ENCODE results near the gene STX10. TPM values are rescaled to one million over a fixed set of nuclear protein-coding genes. Genes with fewer than 3 reads are reported as not detected.
"Not testable (repeated sequence)": the region's sequence is repeated elsewhere in the genome, so short reads cannot be mapped to it uniquely, and the experiment has no call there.

Gene STX10
- total and polyA plus RNA-seq, 7 donors: 18.5 to 63.3 (median 20.4) TPM

DNA sequence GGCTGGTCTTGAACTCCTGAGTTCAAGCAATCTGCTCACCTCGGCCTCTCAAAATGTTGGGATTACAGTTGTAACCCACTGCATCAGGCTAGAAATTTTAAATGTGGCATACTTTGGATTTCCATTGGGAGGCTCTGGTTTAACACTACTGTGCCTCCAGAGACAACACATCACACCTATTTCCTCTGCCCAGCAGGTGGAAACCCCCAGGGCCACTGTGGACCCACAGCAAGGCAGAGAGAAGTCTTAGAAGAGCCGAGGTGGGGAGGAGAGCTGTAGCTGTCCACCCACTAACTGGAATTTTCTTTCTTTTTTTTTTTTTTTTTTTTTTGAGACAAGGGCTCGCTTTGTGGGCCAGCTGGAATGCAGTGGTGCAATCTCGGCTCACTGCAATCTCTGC, 39.4 kb upstream of the STX10 start:
- TF ChIP-seq, protein P1, sequence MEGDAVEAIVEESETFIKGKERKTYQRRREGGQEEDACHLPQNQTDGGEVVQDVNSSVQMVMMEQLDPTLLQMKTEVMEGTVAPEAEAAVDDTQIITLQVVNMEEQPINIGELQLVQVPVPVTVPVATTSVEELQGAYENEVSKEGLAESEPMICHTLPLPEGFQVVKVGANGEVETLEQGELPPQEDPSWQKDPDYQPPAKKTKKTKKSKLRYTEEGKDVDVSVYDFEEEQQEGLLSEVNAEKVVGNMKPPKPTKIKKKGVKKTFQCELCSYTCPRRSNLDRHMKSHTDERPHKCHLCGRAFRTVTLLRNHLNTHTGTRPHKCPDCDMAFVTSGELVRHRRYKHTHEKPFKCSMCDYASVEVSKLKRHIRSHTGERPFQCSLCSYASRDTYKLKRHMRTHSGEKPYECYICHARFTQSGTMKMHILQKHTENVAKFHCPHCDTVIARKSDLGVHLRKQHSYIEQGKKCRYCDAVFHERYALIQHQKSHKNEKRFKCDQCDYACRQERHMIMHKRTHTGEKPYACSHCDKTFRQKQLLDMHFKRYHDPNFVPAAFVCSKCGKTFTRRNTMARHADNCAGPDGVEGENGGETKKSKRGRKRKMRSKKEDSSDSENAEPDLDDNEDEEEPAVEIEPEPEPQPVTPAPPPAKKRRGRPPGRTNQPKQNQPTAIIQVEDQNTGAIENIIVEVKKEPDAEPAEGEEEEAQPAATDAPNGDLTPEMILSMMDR (IDR thresholded peaks at IDR 0.05): no peak
- DNase-seq (no peak), ATAC-seq (no peak)
- intact Hi-C loops (cut with DNase I): no loop called here
- Histone ChIP-seq H3K36me3 (ENCODE audit: insufficient read depth in 1 of 2, low read depth in 1 of 2) (no peaks in the 10 kb centered on the region), H3K27me3 (ENCODE audit: insufficient read depth in 3 of 3, low read length in 2 of 3) (no peaks in the 10 kb centered on the region), H3K9me3 (no peaks in the 10 kb centered on the region), H3K4me1 (no peaks in the 10 kb centered on the region), H3K27ac (no peak overlapping the region), H3K4me3 (no peak overlapping the region)
- WGBS, 3 donors: 52 to 71% (median 66%) methylated on average over 4 of the region's 4 CpGs

DNA sequence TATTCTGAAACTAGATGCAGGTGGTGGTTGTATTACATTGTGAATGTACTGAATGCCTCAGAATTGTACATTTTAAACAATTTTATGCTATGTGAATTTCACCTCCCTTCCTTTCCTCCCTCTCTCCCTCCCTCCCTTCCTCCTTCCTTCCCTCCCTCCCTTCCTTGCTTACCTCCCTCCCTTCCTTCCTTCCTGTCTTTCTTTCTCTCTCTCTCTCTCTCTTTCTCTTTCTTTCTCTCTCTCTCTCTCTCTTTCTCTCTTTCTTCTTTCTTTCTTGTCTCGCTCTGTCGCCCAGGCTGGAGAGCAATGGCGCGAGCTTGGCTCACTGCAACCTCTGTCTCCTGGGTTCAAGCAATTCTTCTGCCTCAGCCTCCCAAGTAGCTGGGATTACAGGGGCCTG, 37.2 kb upstream of the STX10 start:
- Histone ChIP-seq H3K4me3 (no peak overlapping the region), H3K9me3 (no peaks in the 10 kb centered on the region), H3K4me1 (no peaks in the 10 kb centered on the region), H3K36me3 (ENCODE audit: insufficient read depth in 1 of 2, low read depth in 1 of 2) (no peaks in the 10 kb centered on the region), H3K27ac (no peak overlapping the region), H3K27me3 (ENCODE audit: insufficient read depth in 3 of 3, low read length in 2 of 3) (no peaks in the 10 kb centered on the region)
- 91 to 96% (median 92%) methylated on average over 4 of the region's 4 CpGs for WGBS, 3 donors
- intact Hi-C loops (cut with DNase I): no loop called here
- TF ChIP-seq, protein P1 (IDR thresholded peaks at IDR 0.05): no peak
- ATAC-seq (no peak), DNase-seq (no peak)

DNA sequence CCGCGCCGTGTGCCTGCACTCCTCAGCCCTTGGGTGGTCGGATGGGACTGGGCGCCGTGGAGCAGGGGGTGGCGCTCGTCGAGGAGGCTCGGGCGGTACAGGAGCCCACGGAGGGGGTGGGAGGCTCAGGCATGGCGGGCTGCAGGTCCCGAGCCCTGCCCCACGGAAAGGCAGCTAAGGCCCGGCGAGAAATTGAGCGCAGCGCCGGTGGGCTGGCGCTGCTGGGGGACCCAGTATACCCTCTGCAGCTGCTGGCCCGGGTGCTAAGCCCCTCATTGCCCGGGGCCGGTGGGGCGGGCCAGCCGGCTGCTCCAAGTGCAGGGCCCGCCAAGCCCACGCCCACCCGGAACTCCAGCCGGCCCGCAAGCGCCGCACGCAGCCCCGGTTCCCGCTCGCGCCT, 36.5 kb upstream of the STX10 start:
- not testable (repeated sequence) for DNase-seq, ATAC-seq
- WGBS, 3 donors: 87 to 94% (median 91%) methylated on average over 27 to 38 of the region's 38 CpGs

DNA sequence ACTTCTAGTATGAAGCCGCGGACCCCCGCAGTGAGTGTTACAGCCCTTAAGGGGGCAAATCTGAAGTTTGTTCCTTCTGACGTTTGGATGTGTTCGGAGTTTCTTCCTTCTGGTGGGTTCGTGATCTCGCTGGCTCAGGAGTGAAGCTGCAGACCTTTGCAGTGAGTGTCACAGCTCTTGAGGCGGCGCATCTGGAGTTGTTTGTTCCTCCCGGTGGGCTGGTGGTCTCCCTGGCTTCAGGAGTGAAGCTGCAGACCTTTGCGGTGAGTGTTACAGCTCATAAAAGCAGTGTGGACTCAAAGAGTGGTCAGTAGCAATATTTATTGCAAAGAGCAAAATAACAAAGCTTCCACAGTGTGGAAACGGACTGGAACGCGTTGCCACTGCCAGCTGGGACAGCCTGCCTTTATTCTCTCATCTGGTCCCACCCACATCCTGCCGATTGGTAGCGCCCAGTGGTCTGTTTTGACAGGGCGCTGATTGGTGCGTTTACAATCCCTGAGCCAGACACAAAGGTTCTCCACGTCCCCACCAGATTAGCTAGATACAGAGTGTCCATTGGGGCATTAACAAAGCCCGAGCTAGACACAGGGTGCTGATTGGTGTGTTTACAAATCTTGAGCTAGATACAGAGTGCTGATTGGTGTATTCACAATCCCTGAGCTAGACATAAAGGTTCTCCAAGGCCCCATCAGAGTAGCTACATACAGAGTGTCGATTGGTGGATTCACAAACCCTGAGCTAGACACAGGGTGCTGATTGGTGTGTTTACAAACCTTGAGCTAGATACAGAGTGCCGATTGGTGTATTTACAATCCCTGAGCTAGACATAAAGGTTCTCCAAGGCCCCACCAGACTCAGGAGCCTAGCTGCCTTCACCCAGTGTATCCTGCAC, 35.8 kb upstream of the STX10 start:
- WGBS, 3 donors: 69 to 75% (median 74%) methylated on average over 21 to 22 of the region's 22 CpGs
- H3K4me1 ChIP-seq: peaks cover 10% of the 10 kb centered on the region
- H3K4me3 ChIP-seq; DNase-seq; H3K27ac ChIP-seq; H3K36me3 ChIP-seq (ENCODE audit: insufficient read depth in 1 of 2, low read depth in 1 of 2); ATAC-seq; H3K9me3 ChIP-seq; H3K27me3 ChIP-seq (ENCODE audit: insufficient read depth in 3 of 3, low read length in 2 of 3); intact Hi-C loops (cut with DNase I): not testable (repeated sequence)

More for the DNA sequence above, 36.5 kb upstream of the STX10 start:
- H3K4me3 ChIP-seq; H3K4me1 ChIP-seq; H3K9me3 ChIP-seq; H3K27ac ChIP-seq; H3K27me3 ChIP-seq (ENCODE audit: insufficient read depth in 3 of 3, low read length in 2 of 3); H3K36me3 ChIP-seq (ENCODE audit: insufficient read depth in 1 of 2, low read depth in 1 of 2); intact Hi-C loops (cut with DNase I): not testable (repeated sequence)

DNA sequence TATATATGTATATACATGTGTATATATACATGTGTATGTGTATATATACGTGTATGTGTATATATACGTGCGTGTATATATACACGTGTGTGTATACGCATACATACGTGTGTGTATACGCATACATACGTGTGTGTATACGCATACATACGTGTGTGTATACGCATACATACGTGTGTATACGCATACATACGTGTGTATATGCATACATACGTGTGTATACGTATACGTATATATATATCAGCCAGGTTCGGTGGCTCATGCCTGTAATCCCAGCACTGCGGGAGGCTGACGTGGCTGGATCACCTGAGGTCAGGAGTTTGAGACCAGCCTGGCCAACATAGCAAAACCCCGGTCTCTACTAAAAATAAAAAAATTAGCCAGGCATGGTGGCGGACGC, 34.8 kb upstream of the STX10 start:
- H3K4me1 ChIP-seq: peaks cover 10% of the 10 kb centered on the region
- ATAC-seq; DNase-seq; H3K36me3 ChIP-seq (ENCODE audit: insufficient read depth in 1 of 2, low read depth in 1 of 2); H3K9me3 ChIP-seq; H3K27ac ChIP-seq; intact Hi-C loops (cut with DNase I); H3K4me3 ChIP-seq; H3K27me3 ChIP-seq (ENCODE audit: insufficient read depth in 3 of 3, low read length in 2 of 3): not testable (repeated sequence)
- WGBS, 3 donors: 75 to 96% (median 87%) methylated on average over 23 of the region's 23 CpGs

DNA sequence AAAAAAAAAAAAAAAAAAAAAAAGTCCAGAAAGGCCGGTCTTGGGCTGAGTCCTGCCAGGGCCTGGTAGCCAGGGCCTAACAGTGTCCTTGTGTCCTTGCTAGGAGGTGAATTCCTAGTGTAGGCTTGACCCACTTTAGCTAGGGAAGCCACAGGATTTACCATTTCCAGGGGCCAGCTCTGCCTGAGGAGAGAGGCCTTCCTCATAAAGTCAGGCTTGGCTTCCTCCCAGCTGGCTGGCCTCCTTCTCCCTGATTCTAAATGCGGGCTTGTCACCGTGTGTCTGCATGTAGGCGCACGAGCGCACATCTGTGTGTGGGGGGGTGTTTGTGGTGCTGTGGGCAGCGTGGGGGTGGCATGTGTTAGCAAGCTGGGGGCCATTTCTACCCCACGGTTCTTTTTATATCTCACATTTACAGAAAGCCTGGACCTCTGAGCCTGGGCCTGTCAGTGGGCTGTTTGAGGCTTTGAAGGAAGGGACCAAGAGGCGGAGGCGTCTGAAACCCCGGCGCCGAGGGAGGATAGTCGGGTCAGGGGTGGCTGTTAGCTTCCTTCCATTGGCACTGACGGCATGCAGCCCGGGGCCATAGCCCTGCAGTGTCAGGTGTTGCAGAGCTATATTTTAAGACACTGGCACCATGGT, 31.7 kb upstream of the STX10 start:
- ATAC-seq: peak in 3 of 4 donors; percentile 27 to 53 (median 48)

DNA sequence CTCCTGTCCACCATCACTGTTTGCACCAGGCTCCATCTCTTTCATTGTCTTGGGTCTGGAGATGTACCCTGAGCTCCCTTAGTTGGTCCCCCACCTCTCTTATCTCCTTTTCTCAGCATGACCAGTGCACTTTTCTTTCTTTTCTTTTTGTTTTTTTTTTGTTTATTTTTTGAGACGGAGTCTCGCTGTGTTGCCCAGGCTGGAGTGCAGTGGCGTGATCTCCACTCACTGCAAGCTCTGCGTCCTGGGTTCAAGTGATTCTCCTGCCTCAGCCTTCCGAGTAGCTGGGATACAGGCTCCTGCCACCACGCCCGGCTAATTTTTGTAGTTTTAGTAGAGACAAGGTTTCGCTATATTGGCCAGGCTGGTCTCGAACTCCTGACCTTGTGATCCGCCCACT, 28.1 kb upstream of the STX10 start:
- H3K27ac ChIP-seq; H3K36me3 ChIP-seq (ENCODE audit: insufficient read depth in 1 of 2, low read depth in 1 of 2); H3K27me3 ChIP-seq (ENCODE audit: insufficient read depth in 3 of 3, low read length in 2 of 3); ATAC-seq; H3K4me3 ChIP-seq; H3K9me3 ChIP-seq; DNase-seq; intact Hi-C loops (cut with DNase I): not testable (repeated sequence)
- peaks cover 10% of the 10 kb centered on the region for H3K4me1 ChIP-seq
- WGBS, 3 donors: 94 to 95% (median 94%) methylated on average over 10 of the region's 10 CpGs

More for the DNA sequence above, 31.7 kb upstream of the STX10 start:
- WGBS, 3 donors: 10 to 20% (median 14%) methylated on average over 16 of the region's 16 CpGs
- Histone ChIP-seq H3K27ac (peak overlapping the region; percentile 41), H3K4me3 (no peak overlapping the region), H3K9me3 (no peaks in the 10 kb centered on the region), H3K4me1 (peaks cover 10% of the 10 kb centered on the region), H3K27me3 (ENCODE audit: insufficient read depth in 3 of 3, low read length in 2 of 3) (no peaks in the 10 kb centered on the region), H3K36me3 (ENCODE audit: insufficient read depth in 1 of 2, low read depth in 1 of 2) (no peaks in the 10 kb centered on the region)
- peak; percentile 54 to 67 for DNase-seq
- TF ChIP-seq, protein P1 (IDR thresholded peaks at IDR 0.05): no peak
- intact Hi-C loops (cut with DNase I): no loop called here

DNA sequence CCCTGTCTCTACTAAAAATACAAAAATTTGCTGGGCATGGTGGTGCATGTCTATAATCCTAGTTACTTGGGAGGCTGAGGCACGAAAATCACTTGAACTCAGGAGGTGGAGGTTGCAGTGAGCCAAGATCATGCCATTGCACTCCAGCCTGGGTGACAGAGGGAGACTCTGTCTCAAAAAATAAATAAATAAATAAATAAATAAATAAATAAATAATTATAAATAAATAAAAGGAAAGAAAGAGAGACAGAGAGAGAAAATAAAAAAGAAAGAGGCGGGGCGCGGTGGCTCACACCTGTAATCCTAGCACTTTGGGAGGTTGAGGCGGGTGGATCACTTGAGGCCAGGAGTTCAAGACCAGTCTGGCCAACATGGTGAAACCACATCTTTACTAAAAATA, 27.4 kb upstream of the STX10 start:
- 93 to 98% (median 98%) methylated on average over 5 of the region's 5 CpGs for WGBS, 3 donors
- H3K27me3 ChIP-seq (ENCODE audit: insufficient read depth in 3 of 3, low read length in 2 of 3); intact Hi-C loops (cut with DNase I); H3K36me3 ChIP-seq (ENCODE audit: insufficient read depth in 1 of 2, low read depth in 1 of 2); DNase-seq; ATAC-seq; H3K27ac ChIP-seq; H3K4me3 ChIP-seq; H3K9me3 ChIP-seq: not testable (repeated sequence)
- peaks cover 12% of the 10 kb centered on the region for H3K4me1 ChIP-seq
